NCI-H1417 treated with DMSO at 0.1 percent for 48 hours (cell line): ENCODE results near the gene ATP6V0C.
"Not testable (repeated sequence)": the region's sequence is repeated elsewhere in the genome, so short reads cannot be mapped to it uniquely, and the experiment has no call there.

ENCODE experiments used
- DNase-seq: peaks from one replicate; lab custom pipeline; 2025; lab: John Stamatoyannopoulos, UW

Gene ATP6V0C

DNA sequence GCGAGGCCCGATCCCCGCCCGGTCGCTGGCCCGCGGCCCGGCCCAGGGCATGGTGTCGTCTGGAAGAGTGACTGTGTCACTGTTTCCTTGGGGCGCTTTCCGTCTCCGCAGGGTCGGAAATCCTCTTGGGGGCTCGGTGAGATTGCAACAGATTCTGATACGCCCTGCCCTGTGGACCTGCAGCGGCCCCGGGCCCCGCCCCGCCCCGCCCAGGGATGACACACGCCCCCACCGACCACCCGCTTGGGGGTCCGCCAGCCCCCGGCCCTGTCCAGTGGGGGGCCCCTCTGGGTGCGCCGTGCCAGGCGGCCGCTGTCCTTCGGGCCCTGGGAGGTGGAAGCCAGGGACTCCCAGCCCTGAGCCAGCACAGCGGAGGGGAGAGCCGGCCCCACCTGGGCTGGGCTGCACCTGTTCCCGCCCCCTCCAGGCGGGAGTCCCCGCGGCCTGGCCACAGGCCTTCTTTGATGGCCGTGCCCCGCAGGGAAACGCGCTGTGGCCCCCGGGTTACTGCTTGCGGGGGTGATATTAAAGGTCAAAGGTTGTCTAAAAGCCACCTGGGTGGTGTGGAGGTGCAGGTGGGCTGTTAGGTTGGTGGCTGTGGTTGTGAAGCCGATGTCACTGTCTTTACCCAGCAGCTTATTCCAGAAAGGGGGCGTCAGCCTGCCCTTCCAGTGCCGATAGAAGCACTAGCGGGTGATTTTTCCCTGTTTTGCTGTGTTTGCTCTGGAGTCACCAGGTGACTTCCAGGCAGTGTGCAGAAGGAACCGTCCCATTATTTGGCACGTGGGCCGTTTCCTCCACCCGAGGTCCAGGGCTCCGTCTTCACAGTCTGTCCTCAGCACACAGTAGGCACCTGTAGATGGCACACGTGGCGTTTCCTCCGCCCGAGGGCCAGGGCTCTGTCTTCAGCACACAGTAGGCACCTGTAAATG, 38.1 kb upstream of the ATP6V0C start:
- no peak for DNase-seq

DNA sequence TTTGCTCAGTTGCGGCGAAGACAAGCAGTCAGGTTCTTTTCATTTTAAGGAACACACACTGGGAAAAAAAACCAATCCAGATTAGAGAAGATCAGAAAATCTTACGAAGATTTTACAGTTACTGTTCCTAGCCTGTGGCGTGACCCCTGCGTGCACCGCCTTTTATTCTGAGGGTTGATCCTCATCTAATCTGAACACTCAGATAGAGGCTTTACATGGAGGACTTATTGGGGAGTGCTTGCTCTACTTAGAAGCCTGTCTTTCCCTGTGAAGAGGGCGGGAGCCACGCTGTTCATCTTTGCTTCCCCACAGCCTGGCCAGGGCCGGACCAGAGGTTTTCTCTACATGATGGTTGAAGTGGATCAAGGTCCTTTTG, 37.4 kb upstream of the ATP6V0C start:
- DNase-seq = no peak

DNA sequence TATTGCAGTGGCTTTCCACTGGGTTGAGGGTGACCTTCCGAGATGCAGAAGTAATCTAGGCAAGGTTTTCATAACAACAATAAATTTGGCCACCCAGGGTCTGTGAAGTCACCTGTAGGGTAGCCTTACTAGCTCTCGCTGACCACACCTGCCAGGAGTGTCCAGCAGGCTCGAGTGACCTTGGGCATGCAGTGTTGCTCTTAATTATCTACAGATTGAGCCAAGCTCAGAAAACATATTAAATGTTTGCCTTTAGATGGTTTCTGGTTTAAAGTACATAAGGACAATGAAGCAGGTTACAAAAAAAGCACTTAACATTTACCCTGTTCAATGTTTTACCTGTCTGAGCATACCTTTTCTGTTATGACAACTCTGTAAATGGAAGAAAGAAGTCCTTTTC, 37.0 kb upstream of the ATP6V0C start:
- no peak for DNase-seq

DNA sequence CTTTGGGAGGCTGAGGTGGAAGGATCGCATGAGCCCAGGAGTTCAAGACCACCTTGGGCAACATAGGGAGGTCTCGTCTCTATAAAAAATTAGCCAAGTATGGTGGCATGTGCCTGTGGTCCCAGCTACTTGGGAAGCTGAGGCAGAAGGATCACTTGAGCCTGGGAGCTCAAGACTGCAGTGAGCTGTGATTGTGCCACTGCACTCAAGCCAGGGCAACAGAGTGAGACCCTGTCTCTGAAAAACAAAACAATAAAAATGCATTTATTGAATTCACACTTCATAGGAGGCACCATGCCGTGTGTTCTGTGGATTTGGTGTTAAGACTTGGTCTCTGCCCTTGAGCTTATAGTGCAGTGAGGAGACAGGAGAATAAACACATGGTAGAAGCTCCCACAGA, 36.4 kb upstream of the ATP6V0C start:
- DNase-seq = no peak

DNA sequence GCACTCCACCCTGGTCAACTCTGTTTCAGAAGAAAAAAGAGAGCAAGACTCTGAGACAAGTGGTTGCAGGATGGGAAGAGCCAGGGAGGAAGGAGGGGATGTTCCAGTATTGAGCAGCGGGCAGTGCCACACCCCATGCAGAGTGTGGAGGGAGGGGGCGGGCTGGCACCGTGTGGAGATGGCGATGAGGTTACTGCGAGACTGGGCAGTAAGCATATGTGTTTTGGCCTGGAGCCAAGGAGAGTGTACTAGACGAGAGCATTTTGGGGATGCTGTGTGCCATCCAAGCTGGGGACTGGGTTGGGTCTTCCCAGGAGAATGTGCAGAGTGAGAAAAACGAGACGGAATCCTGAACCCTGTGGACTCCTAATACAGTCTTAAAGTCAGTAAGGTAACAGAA, 35.5 kb upstream of the ATP6V0C start:
- DNase-seq = no peak

DNA sequence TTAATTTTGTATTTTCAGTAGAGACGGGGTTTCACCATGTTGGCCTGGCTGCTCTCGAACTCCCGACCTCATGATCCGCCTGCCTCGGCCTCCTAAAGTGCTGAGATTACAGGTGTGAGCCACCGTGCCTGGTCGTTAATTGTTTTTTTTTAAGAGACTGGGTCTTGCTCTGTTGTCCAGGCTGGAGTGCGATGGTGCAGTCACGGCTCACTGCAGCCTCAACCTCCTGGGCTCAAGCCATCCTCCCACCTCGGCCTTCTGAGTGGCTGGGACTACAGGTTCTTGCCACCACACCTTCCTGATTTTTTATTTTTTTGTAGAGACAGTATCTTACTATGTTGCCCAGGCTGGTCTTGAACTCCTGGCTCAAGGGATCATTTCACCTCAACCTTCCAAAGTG, 33.8 kb upstream of the ATP6V0C start:
- not testable (repeated sequence) for DNase-seq

DNA sequence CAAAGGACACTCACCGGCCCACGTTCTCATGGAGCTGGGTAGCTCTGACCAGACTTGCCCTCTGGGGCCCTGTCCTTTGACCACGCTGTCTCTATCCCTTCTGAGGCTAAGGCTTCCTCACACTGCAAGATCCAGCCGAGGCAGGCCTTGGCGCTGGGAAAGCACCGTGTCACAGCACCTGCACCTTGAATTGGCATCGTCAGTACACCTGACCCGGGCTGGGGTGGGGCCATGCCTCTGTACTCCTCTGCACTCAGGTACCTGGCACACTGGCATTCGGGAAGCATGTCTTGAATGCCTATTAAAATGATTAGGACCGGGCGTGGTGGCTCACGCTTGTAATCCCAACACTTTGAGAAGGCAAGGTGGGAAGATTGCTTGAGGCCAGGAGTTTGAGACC, 32.8 kb upstream of the ATP6V0C start:
- DNase-seq = no peak

DNA sequence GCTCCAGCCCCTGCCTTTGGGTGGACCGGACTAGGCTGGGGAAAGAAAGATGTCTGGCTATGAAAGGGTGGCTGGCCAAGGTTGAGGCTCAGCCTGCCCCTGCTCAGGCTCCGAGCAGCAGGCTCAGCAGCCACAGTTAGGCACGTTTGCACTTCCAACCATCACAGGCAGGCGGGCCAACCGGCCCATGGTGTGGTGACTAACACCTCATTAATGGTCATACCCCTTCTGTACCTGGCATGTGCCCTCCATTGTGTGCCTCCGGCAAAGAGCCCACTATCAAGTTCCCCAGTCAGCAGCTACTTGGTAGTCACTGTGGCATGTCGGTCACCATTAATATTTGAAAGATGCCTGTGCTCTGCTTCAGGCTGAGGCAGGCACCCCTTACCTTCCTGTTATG, 32.1 kb upstream of the ATP6V0C start:
- DNase-seq = no peak

DNA sequence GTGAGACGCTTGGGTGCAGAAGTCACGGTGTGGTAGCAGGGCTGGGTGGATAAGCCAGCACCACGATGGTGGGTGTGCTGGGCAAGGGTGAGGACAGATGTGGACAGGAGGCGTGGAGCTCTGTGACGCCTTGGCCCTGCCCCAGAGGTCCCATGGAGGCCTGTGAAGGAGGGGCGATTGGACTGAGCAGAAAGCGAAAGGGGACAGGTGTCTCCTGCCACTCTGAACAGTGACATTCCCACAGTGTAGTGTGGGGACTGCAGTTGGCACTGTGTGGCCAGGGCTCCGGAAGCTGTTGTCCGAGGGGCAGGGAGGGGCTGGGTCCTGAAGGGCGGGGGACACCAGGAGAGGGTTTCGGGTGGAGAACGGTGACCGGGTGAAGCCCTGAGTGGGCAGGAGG, 31.5 kb upstream of the ATP6V0C start:
- DNase-seq = no peak

DNA sequence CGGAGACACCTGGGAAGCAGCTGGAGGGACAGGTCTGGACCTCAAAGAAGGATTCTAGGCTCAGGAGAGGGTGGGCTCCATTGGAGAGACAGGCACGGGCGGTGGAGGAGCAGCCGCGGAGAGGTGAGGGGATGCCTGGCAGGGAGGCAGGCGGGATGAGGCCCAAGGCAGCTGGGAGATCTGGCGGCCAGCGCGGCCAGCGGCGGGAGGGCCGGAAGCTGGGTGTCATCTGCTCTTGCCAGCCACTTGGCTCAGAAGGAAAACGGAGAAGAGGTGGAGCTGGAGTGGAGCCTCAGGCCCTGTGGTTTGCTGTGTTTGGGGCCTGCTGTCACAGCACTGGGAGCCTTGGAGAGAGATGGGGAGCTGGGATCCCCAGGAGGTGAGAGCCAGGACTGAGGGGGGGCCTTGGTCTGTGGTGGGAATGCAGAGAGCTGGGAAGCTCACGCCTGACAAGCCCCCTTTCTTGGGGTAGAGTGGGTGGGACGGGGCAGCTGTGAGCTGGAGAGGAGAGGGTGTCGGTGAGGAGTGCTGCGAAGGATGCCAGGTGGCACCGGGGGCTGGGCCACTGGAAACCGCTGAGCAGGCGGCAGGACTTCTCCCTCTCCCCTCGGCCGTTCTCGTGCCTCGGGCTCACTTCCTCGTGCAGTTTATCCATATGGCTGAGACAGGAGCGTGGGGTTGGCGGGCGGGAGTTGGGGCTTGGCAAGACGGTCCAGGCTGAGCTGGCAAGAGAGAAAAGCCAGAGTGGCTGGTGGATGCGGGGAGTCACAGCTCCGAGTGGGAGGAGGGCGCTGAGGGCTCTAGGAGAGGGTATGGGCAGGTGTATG, 30.8 kb upstream of the ATP6V0C start:
- DNase-seq = no peak

DNA sequence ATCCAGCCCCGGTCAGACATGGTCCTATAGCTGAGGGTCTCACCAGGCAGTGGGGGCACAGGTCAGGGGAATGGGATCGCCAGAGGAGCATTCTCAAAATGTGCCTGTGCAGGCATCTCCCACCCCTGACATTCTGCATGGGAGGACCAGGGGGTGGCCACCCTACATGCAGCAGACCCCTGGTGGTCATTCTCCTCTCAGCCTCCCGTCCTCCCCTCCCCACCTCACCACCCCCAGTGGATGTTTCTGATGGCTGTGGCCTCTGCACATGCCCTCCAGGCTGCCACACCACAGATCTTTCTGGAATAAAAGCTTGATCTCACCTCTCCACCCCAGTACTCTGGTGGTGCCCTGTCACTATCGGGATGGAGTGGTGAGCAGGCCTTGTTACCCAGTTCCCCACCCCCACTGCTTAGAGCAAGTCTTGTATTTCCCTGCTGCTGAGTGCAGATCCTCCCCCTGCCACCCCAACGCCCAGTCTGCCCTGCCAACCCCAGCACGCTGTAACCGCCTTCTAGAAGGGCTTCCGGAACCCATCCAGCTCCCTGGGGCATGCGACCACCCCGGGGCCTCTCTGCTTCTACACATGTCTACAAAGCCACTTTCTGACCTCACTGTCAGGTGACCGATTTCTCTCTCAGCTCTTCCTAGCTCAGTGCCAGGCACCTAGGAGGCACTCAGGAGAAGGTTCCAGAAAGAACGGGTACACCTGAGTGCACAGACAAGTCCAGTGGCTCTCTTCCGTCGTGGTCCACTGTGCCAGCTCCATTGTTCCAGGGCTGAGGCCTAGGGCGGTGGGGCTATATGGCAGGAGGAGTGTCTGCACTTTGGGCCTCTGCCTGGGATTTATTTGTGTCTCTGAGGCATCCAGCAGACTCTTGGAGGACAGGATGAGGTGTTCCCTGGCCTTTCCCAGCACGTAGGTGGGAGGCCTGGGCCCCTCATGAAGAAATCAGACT, 29.5 kb upstream of the ATP6V0C start:
- DNase-seq = no peak

DNA sequence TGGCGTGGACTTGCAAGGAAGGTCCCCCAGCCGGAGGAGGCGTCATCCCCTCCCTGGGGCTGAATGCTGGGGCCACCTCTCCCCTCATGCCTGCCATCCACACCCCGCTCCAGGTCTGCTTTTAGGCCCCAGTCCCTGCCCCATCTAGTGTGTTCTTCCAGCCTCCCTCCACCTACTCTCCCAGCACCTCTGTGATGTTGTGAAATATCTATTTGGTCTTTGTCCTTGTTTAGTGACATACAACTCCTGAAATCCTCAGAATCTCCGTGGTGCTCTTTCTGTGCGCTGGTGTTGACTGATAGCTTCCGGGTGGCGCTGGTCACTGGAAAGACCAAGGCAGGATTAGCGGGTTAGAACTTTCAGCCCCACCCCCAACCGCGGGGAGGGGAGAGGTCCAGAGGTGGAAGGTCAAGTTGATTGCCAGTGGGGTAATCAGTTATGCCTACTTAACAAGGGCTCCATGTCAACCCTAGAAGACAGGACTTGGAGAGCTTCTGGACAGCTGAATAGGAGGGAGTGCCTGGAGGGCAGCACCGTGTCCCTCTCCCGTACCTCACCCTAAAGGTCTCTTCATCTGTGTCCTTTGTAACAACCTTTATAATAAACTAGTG, 28.7 kb upstream of the ATP6V0C start:
- no peak for DNase-seq

DNA sequence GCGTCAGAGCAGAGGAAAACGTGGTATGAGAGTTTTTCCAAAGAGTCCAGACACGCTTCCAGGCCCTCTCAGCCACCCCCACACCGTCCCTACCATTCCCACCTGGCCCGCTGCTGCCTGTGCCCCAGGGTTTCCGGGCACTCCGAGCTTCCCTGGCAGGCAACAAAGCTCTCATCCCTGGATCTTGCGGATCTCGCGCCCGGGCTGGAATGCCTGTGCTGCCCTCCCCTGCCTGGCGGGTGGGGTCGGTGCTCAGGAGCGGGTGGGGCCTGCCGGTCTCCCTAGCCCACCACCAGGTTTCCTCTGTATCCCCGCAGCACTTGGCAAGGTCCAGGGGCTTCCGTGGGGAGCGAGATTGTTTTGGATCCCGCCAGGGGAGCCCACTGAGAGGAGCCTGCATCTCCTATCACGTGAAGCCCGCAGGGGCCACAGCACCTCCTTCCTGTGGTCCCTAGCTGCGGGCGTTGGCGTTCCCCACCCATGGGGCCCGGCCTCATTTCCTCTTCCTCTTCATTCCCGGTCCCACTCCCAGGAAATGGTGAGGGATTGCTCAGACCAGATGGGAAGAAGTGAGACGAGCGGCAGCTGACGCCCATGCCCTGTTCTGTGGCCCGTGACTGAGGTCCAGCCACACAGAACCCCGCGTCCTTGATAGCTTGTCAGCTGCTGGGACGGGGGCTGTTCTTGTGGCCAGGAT, 27.8 kb upstream of the ATP6V0C start:
- no peak for DNase-seq

DNA sequence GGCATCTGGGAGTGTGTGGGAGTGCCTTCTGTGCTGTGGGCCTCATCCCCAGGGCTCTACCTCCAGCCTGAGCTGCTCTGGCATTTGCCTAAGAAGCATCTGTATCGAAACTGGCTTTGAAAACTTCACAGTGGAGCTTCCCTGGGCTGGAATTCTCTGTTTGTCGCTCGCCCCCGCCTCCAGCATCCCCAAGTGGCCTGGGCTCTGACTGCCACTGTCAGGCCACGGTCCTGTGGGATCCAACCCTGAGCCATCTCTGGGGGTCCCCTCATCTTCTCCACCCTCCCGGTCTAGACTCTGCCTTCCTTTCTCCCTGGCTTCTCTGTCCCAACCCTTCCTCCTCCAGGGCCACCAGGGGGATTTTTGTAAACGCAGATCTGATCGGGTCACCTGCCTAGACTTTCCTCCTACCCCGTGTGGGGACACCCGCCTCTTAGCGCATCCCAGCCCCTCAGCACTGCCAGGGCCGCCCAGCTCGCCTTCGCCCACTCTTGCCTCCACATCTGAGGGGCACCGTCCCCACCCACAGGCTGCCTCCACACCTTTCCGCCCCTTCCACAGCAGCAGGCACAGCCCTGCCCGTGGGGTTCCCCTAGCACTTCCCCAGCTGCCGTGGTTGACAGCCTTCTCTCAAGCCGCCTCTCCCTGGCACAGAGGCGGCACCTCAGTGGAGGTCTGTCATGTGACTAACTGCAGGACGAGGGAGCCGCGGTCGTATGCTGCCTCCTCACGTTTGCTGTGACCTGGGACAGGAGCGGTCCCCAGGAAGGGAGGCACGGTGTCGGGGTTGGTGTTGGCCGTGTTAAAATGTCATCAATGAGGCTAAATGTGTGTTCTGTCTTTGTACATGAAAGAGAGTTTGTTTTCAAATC, 26.9 kb upstream of the ATP6V0C start:
- no peak for DNase-seq

DNA sequence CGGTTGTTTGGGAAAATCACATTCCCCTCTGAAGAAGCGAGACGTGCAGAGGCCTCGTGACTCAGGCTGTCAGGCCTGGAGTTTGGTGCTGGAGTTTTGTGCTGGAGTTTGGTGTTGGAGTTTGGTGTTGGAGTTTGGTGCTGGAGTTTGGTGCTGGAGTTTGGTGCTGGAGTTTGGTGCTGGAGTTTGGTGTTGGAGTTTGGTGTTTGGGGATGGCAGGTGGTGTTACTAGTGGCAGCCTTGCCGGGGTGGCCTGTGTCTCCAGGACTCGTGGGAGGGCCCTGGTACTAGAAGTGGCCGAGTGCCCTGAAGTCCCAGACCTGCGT, 26.3 kb upstream of the ATP6V0C start:
- DNase-seq = no peak

DNA sequence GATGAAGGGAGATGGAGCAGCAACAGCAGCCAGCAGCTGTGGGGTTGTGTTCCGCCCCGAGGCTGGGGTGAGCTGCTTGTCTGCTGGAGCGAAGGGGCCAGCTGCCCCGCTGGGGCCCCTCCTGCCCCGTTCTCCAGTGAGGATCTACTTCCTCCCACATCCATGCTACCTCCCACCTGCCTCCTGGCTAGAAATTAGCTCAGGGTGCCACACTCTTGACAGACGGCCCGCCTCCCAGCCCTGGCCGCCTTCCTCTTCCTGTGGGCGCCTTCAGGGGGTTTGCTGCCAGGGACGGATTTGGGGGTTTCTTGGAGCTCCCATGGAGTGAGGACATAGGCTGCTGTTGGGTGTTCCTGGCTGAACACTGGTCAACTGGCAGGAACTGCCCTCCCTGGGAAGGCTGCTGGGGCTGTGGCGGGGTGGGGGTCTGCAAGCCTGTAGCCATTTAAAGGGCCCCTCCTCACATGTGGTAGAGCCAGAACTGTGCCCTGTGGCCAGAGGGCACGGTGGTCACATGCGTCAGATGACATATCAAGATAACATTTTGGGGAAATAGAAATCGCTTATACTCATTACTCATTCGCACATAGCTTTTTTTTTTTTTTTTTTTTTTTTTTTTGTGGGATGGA, 25.7 kb upstream of the ATP6V0C start:
- DNase-seq = no peak

DNA sequence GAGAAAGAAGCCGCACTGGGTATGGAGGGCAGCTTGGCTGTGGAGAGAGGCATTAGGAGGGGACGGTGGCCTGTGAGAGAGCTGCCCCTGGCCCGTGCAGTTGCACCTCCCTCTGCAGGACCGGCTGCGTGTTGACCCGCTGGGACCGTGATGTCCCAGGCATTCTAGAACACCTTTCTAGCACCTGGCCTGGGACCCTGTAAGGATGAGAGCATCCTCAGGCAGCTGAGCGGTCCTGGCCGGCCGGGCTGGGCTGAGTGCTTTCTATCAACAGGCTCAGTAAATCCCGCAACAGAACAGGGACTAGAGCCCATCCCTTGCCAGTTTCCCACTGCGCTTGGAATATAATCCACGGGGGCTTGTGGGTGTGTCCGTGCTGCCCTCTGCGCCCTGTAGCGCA, 24.2 kb upstream of the ATP6V0C start:
- DNase-seq = no peak

DNA sequence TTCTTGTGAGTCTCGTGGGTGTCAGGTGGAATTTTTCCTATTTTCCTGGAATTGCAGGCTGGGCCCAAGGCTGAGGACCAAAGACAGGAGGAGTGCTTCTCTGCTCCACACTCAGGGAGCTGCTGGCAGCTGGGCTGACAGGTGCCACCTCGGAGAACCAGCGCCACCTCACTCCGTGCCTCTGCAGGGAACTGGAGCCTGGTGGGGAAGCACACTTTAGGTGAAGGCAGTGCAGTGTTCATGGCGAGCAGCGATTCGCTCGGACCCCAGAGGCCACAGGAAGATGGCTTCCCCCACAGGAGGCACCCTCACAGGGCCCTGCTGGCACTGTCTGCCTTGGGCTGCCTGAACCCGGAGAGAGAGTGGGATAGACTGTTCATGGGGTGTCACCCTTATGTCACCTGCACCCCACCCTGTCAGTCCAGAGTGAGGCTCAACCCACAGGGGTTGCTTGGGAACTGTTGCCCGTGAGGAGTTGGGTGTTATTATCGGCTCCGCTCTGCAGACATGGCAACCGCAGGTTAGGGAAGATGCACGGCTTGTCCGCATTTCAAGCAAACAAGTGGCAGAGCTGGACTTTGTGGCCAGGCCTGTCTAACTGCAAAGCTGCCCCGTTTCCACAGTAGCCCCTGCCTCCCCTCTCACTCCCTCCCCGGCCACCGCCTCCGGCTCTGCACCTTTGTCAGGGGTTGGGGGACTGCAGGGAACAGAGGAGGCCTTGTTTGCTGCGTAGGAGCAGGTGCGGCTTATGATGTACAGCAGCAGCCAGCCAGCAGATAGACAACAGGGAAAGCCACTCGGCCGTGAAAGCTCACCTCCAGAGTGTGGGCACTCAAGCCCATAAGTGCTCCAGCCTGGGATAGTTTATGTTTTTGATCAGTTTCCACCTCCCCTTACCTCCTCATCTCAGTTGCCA, 23.3 kb upstream of the ATP6V0C start:
- no peak for DNase-seq

DNA sequence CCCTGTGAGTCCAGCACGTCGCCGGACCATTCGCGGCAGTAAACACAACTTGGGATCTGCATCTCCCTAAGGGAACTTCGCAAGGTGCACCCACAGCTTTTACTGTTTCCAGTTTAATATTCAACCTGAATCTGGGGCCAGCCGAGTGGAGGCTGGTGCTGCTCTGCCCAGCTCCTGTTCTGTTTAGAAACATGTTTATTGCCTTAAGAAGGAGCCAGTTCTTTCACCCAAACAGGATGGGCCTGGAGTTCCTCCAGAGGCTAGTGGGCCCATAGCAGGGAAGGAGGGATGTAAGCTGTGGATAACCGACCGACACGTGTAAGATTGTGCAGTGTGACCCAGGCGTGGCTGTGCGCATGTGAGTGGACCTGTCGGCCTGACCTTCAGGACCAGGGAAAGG, 21.5 kb upstream of the ATP6V0C start:
- DNase-seq = no peak
